K562 (cell line): ENCODE results near the gene GRB2. TPM values are rescaled to one million over a fixed set of nuclear protein-coding genes. Genes with fewer than 3 reads are reported as not detected.

Experiments used
- ATF2 ChIP-seq: sonication (generic); formaldehyde crosslinking; IDR thresholded peaks from 2 replicates; pipeline ENCODE4 v1.8.1; 2022; ENCODE audit warnings: missing genetic modification reagents
- DDX20 ChIP-seq: fragments of 450-650 bp; IDR thresholded peaks from 2 replicates; pipeline ENCODE4 v1.6.1; 2016; ENCODE audit warnings: missing genetic modification characterization, low read depth, mild to moderate bottlenecking, missing compliant biosample characterization, moderate library complexity
- ELF4 ChIP-seq: fragments of 450-650 bp; formaldehyde crosslinking; IDR thresholded peaks from 2 replicates; pipeline ENCODE4 v1.4.0; 2022; ENCODE audit warnings: missing genetic modification characterization
- ESRRB ChIP-seq: fragments of 250-450 bp; sonication (Bioruptor Pico); IDR thresholded peaks from 2 replicates; pipeline ENCODE4 v1.5.0; 2020; ENCODE audit warnings: mild to moderate bottlenecking, moderate library complexity, borderline replicate concordance
- ETS2 ChIP-seq: IDR thresholded peaks from 2 replicates; pipeline ENCODE4 v1.6.1; 2016; ENCODE audit warnings: borderline replicate concordance, missing genetic modification characterization, mild to moderate bottlenecking, moderate library complexity, missing compliant biosample characterization; ENCODE audit not compliant: poor library complexity, severe bottlenecking
- GATAD2A ChIP-seq: fragments of 450-650 bp; IDR thresholded peaks from 2 replicates; pipeline ENCODE4 v1.6.1; 2017
- GTF2E2 ChIP-seq: fragments of 200-800 bp; sonication (Bioruptor generic); IDR thresholded peaks from 2 replicates; pipeline ENCODE4 v1.6.1; 2016; ENCODE audit warnings: missing genetic modification characterization, missing compliant biosample characterization
- JUNB ChIP-seq: fragments of 450-650 bp; formaldehyde crosslinking; conservative IDR thresholded peaks from 2 replicates; pipeline ENCODE4 v1.4.0; 2020; ENCODE audit warnings: mild to moderate bottlenecking
- JUND ChIP-seq, 2 experiments: IDR thresholded peaks; 2 replicates in 1 of 2; 3 replicates in 1 of 2; pipeline ENCODE4 v1.6.1; 2011; ENCODE audit warnings: borderline replicate concordance in 2 of 2, low read depth in 2 of 2, low read length in 2 of 2, improper control_type of control experiment in 1 of 2, missing biosample characterization in 1 of 2, missing genetic modification characterization in 1 of 2, missing genetic modification reagents in 1 of 2
- KHSRP ChIP-seq: fragments of 450-650 bp; IDR thresholded peaks from 2 replicates; pipeline ENCODE4 v1.6.1; 2017
- KLF6 ChIP-seq: fragments of 250-450 bp; sonication (Bioruptor Pico); IDR thresholded peaks from 2 replicates; pipeline ENCODE4 v1.4.0; 2020; ENCODE audit warnings: mild to moderate bottlenecking, moderate library complexity, borderline replicate concordance
- LEF1 ChIP-seq: fragments of 450-650 bp; IDR thresholded peaks from 2 replicates; pipeline ENCODE4 v1.6.1; 2016; ENCODE audit warnings: mild to moderate bottlenecking
- MCM5 ChIP-seq: fragments of 450-650 bp; IDR thresholded peaks from 2 replicates; pipeline ENCODE4 v1.6.1; 2016; ENCODE audit warnings: low read depth
- NFIX ChIP-seq: fragments of 250-450 bp; sonication (Bioruptor Pico); IDR thresholded peaks from 2 replicates; pipeline ENCODE4 v1.4.0; 2020; ENCODE audit warnings: low read depth, mild to moderate bottlenecking, moderate library complexity
- PTBP1 ChIP-seq: fragments of 200-400 bp; formaldehyde crosslinking; IDR thresholded peaks from 2 replicates; pipeline ENCODE4 v1.6.1; 2017; ENCODE audit warnings: low read depth, low read length
- RFX1 ChIP-seq: fragments of 450-650 bp; IDR thresholded peaks from 2 replicates; pipeline ENCODE4 v1.6.1; 2016; ENCODE audit warnings: mild to moderate bottlenecking, moderate library complexity
- SMARCE1 ChIP-seq: fragments of 450-650 bp; IDR thresholded peaks from 2 replicates; pipeline ENCODE4 v1.7.1; 2016; ENCODE audit warnings: mild to moderate bottlenecking
- SNRNP70 ChIP-seq: fragments of 200-400 bp; formaldehyde crosslinking; optimal IDR thresholded peaks from 2 replicates; pipeline ENCODE3; 2017; ENCODE audit warnings: low read depth, low read length
- ZFX ChIP-seq: sonication (generic); formaldehyde crosslinking; IDR thresholded peaks from 2 replicates; pipeline ENCODE4 v1.8.0; 2022; ENCODE audit warnings: mild to moderate bottlenecking, missing genetic modification reagents, moderate library complexity
- ZNF197 ChIP-seq: fragments of 200-800 bp; sonication (Bioruptor generic); IDR thresholded peaks from 2 replicates; pipeline ENCODE4 v1.6.1; 2016; ENCODE audit warnings: low read depth, missing genetic modification characterization, missing compliant biosample characterization
- ZNF644 ChIP-seq: fragments of 200-800 bp; sonication (Bioruptor generic); IDR thresholded peaks from 2 replicates; pipeline ENCODE4 v1.6.1; 2016; ENCODE audit warnings: low read depth, missing genetic modification characterization, missing compliant biosample characterization
- polyA plus RNA-seq, 8 experiments: library from polyadenylated mRNA; depleted of rRNA in 4 of 8; stranded (reverse) in 5 of 8; unstranded in 3 of 8; fragments of >200 nt; fragmentation: Nextera tagmentation in 2 of 8; fragmentation: Illumina TruSeq in 1 of 8; extraction: Ambion mirVana in 2 of 8; extraction: Trizol in 1 of 8; gene quantifications; 2 replicates each; pipeline versions ENCODE4 v1.2.1 to v1.2.3, GENCODE V29; 2011 to 2014; ENCODE audit warnings: inconsistent platforms in 1 of 8, missing spikeins in 1 of 8
- total RNA-seq, 7 experiments: library from RNA; depleted of rRNA in 6 of 7; stranded (reverse); fragments of >200 nt in 6 of 7; fragmentation: Illumina TruSeq in 2 of 7; extraction: Trizol in 2 of 7; gene quantifications; 2 replicates each; pipeline versions ENCODE4 v1.2.1 to v1.2.3, GENCODE V29; 2011 to 2021; ENCODE audit warnings: low replicate concordance in 1 of 7
- TF ChIP-seq, protein P1 (sequence below): sonication (generic); IDR thresholded peaks from 2 replicates; pipeline ENCODE4 v1.6.1; 2016
- TF ChIP-seq, protein P2 (sequence below): fragments of 250-450 bp; sonication (Bioruptor Pico); IDR thresholded peaks from 2 replicates; pipeline ENCODE4 v1.4.0; 2020
- TF ChIP-seq, protein P3 (sequence below): fragments of 450-650 bp; formaldehyde crosslinking; conservative IDR thresholded peaks from 2 replicates; pipeline ENCODE4 v1.4.0; 2022; ENCODE audit warnings: mild to moderate bottlenecking, missing genetic modification characterization
- TF ChIP-seq, protein P4 (sequence below): sonication (generic); formaldehyde crosslinking; IDR thresholded peaks from 2 replicates; pipeline ENCODE4 v1.8.0; 2022; ENCODE audit warnings: mild to moderate bottlenecking, missing genetic modification reagents

GRB2 gene
- total and polyA plus RNA-seq, 9 of the 15 experiments (the other 6 are each of a cell fraction or from before 2014, with no cell fraction given), result 57.2 to 136 (median 84.8) TPM

DNA sequence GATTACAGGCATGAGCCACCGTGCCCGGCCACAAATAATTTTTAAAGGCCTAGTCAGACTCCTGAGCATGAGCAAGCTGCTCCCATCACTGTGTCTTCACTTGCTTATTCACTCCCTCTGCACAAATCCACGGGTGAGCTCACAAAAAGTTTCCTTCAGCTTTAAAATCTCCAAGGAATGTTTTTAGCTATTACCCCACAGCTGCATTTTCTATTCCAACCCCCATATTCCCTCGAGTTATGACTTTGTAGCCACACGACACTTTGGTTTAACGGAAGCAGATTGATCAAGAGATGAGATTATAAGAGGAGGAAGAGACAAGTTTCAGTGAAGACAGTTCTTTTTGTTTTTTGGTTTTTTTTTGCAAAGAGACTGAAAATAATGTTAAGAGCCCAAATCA is 67.1 kb downstream of the GRB2 start (continued):
- TF ChIP-seq, protein P1, sequence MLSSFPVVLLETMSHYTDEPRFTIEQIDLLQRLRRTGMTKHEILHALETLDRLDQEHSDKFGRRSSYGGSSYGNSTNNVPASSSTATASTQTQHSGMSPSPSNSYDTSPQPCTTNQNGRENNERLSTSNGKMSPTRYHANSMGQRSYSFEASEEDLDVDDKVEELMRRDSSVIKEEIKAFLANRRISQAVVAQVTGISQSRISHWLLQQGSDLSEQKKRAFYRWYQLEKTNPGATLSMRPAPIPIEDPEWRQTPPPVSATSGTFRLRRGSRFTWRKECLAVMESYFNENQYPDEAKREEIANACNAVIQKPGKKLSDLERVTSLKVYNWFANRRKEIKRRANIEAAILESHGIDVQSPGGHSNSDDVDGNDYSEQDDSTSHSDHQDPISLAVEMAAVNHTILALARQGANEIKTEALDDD, result 0 out of 2 replicates have a peak, but pooled peaks have one; percentile 10
- TF ChIP-seq GATAD2A (no peak), ETS2 (tag) (no peak), DDX20 (tag) (no peak), RFX1 (no peak), LEF1 (no peak), SNRNP70 (no peak), ESRRB (CRISPR knock-in tag) (no peak), SMARCE1 (0 out of 2 replicates have a peak, but pooled peaks have one; percentile 32), NFIX (CRISPR knock-in tag) (no peak), PTBP1 (no peak), JUNB (CRISPR knock-in tag) (no peak), MCM5 (no peak), ELF4 (CRISPR knock-in tag) (no peak), GTF2E2 (tag) (no peak), KLF6 (CRISPR knock-in tag) (no peak), ATF2 (CRISPR knock-in tag) (no peak), ZNF644 (tag) (no peak), KHSRP (no peak), ZNF197 (no peak), ZFX (CRISPR knock-in tag) (peak; percentile 18; the same call in 1 of the 2 replicates), JUND (IDR thresholded peaks at IDR 0.05; ENCODE audit: borderline replicate concordance, low read depth, low read length) (0 out of 2 replicates have a peak, but pooled peaks have one; percentile 5), JUND (tag; IDR thresholded peaks at IDR 0.05; ENCODE audit: borderline replicate concordance, low read depth, low read length) (no peak)
- TF ChIP-seq, protein P2, sequence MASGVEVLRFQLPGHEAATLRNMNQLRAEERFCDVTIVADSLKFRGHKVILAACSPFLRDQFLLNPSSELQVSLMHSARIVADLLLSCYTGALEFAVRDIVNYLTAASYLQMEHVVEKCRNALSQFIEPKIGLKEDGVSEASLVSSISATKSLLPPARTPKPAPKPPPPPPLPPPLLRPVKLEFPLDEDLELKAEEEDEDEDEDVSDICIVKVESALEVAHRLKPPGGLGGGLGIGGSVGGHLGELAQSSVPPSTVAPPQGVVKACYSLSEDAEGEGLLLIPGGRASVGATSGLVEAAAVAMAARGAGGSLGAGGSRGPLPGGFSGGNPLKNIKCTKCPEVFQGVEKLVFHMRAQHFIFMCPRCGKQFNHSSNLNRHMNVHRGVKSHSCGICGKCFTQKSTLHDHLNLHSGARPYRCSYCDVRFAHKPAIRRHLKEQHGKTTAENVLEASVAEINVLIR (CRISPR knock-in tag), result no peak
- TF ChIP-seq, protein P3, sequence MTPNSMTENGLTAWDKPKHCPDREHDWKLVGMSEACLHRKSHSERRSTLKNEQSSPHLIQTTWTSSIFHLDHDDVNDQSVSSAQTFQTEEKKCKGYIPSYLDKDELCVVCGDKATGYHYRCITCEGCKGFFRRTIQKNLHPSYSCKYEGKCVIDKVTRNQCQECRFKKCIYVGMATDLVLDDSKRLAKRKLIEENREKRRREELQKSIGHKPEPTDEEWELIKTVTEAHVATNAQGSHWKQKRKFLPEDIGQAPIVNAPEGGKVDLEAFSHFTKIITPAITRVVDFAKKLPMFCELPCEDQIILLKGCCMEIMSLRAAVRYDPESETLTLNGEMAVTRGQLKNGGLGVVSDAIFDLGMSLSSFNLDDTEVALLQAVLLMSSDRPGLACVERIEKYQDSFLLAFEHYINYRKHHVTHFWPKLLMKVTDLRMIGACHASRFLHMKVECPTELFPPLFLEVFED (CRISPR knock-in tag), result no peak
- TF ChIP-seq, protein P4, sequence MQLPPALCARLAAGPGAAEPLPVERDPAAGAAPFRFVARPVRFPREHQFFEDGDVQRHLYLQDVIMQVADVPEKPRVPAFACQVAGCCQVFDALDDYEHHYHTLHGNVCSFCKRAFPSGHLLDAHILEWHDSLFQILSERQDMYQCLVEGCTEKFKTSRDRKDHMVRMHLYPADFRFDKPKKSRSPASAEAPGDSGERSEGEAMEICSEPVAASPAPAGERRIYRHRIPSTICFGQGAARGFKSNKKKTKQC (CRISPR knock-in tag), result no peak
